Activated T-cell treated with anti-CD3 and anti-CD28 coated beads, Interleukin-2, amount 50 U/mL, for 24 hours (primary cell): ENCODE results near the gene ACSL6.

ENCODE experiments used
- DNase-seq: peaks from one replicate; pipeline ENCODE4 v3.0.0-alpha.2; 2020
- H3K27ac Mint-ChIP-seq: 2 replicates; pipeline ENCODE4 v1.8.0; 2020; ENCODE audit warnings: mild to moderate bottlenecking, mixed read lengths
- H3K27me3 Mint-ChIP-seq: 2 replicates; pipeline ENCODE4 v1.8.0; 2020; ENCODE audit warnings: mixed read lengths
- H3K36me3 Mint-ChIP-seq: 2 replicates; pipeline ENCODE4 v1.8.0; 2020; ENCODE audit warnings: low read depth, mixed read lengths
- H3K4me1 Mint-ChIP-seq: 2 replicates; pipeline ENCODE4 v1.8.0; 2020; ENCODE audit warnings: low read depth, mixed read lengths
- H3K4me3 Mint-ChIP-seq: 2 replicates; pipeline ENCODE4 v1.8.0; 2020; ENCODE audit warnings: mild to moderate bottlenecking, moderate library complexity, mixed read lengths
- H3K9me3 Mint-ChIP-seq: 2 replicates; pipeline ENCODE4 v1.8.0; 2020; ENCODE audit warnings: mixed read lengths

The ACSL6 gene

DNA sequence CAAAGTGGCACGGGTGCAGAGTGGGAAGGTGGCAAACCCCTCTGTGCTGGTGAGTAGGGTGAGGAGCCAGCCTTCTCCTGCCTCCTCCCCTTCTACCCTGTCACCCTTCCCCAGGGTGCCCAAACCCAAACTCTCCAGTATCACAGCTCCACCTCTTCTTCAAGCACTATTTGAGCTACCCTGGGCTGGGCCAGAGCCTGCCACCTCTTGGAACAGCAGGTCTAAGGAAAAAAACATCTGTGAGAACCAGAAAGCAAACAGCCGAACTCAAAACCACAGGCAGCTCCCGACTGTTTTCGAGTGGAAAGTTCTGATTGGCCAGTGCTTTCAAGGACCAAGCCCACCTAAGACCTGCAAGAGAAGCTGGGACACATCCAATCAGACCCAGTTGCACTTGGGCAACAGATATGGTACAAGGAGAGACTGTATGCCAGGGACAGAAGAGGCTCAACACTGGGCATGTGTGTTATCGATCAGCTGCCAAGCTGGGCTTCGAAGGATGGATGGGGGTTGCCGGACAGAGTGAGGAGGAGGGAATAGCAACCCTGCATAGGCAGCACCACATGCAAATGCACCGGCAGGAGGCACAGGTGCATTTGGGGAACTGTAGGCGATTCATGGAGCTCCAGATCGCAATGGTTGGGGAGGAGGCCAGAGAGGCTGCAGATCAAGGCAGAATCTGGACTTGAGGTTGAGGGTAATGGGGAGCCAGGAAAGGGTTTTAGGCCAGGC lies 19.7 kb downstream of the ACSL6 start:
- H3K4me3 Mint-ChIP-seq: no peak overlapping the region
- DNase-seq: peak; percentile 19
- H3K27ac Mint-ChIP-seq: no peak overlapping the region
- peaks cover 2% of the 10 kb centered on the region for H3K36me3 Mint-ChIP-seq
- no peaks in the 10 kb centered on the region for H3K27me3 Mint-ChIP-seq
- H3K9me3 Mint-ChIP-seq: no peaks in the 10 kb centered on the region
- H3K4me1 Mint-ChIP-seq: peaks cover 5% of the 10 kb centered on the region

DNA sequence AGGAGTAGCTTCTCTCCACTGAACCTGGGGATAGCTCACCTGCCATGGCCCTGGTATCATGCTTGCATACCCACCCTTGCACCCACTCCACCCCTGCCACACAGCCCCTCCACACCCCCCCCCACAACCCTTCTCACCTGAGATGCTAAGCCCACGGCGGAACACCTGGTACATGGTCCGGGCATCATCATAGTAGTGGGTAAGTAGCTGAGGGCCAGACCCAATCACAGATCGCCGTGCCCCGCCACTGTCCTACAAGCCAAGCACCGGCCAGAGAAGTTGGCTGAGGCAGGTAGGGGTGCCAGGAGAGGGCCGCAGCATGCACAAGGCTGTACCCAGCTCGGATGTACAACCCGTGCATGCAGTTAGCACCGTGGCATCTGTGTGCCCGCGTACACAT lies 20.7 kb downstream of the ACSL6 start:
- Mint-ChIP-seq H3K36me3 (peaks cover 2% of the 10 kb centered on the region), H3K4me3 (no peak overlapping the region), H3K9me3 (no peaks in the 10 kb centered on the region), H3K4me1 (no peaks in the 10 kb centered on the region), H3K27me3 (no peaks in the 10 kb centered on the region), H3K27ac (no peak overlapping the region)
- DNase-seq: peak; percentile 8

DNA sequence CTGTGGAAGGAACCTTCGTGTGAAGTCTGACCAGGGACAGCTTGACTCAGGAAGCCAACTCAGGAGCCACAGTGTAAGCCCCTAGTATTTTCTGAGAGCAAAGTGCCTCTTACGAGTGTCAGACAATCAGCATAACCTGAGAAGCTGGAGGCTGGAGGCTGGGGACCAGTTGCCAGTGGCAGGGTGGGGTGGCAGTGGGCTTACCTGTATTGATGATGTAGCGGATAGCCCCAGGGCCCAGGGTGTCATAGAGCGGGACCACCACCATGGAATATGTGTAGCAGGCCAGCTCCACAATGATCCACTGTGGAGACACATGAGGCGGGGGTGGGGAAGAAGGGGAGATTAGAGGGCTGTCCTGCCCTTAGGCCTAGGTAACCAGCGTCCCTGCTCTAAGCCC lies 22.9 kb downstream of the ACSL6 start:
- Mint-ChIP-seq H3K27ac (no peak overlapping the region), H3K36me3 (peaks cover 4% of the 10 kb centered on the region), H3K4me3 (no peak overlapping the region), H3K4me1 (peaks cover 3% of the 10 kb centered on the region), H3K27me3 (no peaks in the 10 kb centered on the region), H3K9me3 (no peaks in the 10 kb centered on the region)
- DNase-seq: peak; percentile 23

DNA sequence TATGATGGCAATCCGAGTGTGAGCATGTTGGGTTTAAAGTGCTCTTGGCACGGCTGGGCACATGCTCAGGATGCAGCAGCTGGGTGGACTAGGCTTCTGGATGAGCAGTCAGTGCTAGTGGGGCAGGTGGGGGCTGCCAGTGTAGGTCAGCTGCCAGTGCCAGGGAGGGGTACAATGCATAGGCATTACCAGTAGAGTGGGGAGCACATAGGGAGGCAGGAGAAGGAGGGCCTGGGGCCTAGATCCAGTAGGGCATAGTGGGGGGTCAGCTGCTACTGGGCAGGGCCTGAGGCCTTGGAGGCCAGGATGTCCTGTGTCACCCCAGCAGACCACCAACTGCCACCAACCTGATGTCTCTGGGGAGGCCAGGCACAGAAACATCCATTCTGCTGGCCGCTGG lies 24.2 kb downstream of the ACSL6 start:
- Mint-ChIP-seq H3K27me3 (no peaks in the 10 kb centered on the region), H3K9me3 (no peaks in the 10 kb centered on the region), H3K4me1 (peaks cover 7% of the 10 kb centered on the region), H3K27ac (no peak overlapping the region), H3K36me3 (peaks cover 4% of the 10 kb centered on the region), H3K4me3 (no peak overlapping the region)
- DNase-seq: no peak

DNA sequence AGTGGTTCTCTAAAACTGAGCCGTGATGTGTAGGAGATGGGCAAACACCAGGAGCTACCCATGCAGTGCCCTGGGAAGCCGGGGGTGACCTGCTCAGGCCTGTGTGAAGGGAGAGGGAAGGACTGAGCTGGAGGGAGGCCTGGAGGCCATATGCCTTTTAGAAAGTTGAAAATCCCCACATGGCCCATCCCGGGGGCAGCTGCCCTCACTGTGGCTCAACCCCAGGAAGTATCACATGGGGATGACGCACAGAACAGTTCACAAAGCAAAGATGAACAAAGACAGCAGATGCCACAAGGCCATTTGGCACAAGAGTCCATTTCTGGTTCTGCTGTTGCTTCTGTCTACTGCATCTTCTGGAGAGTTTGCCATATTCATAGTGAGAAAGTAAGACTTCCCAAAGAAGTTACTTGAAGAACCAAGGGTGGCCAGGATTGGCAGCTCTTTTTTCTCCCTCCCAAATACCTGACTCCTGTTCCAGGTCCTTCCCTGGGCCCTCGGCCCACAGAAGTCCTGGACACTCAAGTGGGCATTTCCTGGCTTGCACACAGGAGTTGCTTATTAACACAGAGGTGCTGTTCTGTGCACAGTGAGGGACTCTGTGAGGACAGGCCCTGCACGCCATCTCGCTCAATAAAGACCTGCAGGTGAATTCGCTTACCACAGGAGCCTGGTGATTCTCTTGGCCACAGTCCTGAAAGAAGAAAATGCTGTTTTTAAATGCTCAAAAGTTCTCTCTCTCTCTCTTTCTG lies 25.1 kb downstream of the ACSL6 start:
- no peak overlapping the region for H3K4me3 Mint-ChIP-seq
- H3K4me1 Mint-ChIP-seq: peaks cover 7% of the 10 kb centered on the region
- no peaks in the 10 kb centered on the region for H3K27me3 Mint-ChIP-seq
- H3K27ac Mint-ChIP-seq: no peak overlapping the region
- H3K36me3 Mint-ChIP-seq: peaks cover 4% of the 10 kb centered on the region
- peak; percentile 14 for DNase-seq
- no peaks in the 10 kb centered on the region for H3K9me3 Mint-ChIP-seq

DNA sequence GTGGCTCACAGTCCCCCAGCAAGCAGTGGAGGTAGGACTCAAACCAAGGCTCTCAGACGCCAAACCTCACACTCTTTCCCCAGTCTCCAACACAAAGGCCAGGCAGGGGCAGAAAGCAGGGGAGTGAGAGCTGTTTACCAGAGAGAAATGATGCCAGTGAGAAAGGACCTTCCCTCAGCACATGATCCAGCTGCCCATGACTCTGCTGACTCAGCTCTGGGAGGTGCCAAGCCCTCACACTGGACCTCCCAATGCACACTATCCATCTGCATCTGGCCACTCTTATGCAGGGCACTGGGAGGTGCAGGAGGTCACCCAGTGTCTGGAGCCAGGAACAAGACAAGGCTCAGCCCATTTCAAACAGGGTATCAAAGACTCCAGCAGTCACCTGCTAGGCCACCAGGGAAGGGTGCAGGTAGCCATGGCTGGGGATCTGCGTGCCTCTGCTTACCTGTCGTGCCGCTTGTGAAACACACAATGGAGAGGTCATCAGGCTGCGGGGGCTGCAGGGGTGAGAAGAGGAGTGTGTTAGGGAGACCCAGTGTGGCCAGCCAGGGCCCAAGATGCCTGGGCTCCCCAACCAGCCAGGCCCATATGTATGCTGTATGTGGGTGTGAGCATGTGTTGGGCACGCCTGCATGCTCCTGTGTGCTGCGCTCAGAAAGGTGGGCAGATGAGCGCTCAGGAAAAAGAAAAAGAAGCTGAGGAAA lies 26.3 kb downstream of the ACSL6 start:
- H3K27me3 Mint-ChIP-seq: no peaks in the 10 kb centered on the region
- peaks cover 4% of the 10 kb centered on the region for H3K36me3 Mint-ChIP-seq

DNA sequence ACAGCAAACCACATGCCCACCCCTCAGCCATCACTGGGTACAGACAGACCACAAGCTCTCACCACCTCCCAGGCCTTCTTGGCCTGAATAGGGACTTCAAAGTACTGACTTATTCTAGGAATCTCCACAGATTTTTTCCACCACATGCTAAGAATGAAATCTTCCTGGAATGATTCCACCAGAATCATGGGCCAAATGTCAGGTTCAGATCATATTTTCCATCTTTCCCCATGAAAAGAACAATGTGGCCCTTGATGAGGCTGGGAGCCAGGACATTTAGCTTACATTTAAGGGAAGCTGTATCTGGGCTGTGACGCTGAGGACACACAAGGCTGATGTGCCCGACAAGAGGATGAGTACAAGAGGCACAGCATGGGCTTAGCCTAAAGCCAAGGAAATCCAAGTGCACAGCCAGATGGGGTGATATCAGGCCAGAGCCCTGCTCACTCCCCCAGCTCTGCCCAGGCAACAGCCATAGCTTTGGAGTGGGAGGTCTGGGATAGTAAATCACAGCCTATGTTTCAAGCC lies 28.1 kb downstream of the ACSL6 start:
- no peak overlapping the region for H3K4me3 Mint-ChIP-seq
- no peak for DNase-seq
- H3K9me3 Mint-ChIP-seq: no peaks in the 10 kb centered on the region
- H3K27ac Mint-ChIP-seq: no peak overlapping the region
- H3K36me3 Mint-ChIP-seq: peaks cover 4% of the 10 kb centered on the region
- H3K27me3 Mint-ChIP-seq: no peaks in the 10 kb centered on the region
- H3K4me1 Mint-ChIP-seq: peaks cover 9% of the 10 kb centered on the region

More for the DNA sequence above, 26.3 kb downstream of the ACSL6 start:
- H3K4me3 Mint-ChIP-seq: no peak overlapping the region
- H3K4me1 Mint-ChIP-seq: peaks cover 7% of the 10 kb centered on the region
- H3K9me3 Mint-ChIP-seq: no peaks in the 10 kb centered on the region
- peak; percentile 8 for DNase-seq
- no peak overlapping the region for H3K27ac Mint-ChIP-seq

DNA sequence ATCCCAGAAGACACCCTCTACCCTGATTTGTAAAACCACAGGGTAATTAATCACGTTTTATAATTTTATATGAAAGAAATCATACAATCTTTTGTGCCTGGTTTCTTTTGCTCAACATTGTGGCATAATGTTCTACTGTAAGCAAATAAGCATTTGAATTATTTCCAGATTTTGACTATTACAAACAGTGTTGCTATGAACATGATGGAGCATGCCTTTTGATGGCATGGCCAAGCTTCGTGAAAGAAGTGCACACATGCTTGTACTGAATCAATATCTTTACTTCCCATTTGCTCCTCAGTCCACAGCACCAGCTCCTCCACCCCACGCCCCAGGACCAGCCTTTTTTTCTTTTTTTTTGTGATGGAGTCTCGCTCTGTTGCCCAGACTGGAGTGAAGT lies 29.9 kb downstream of the ACSL6 start:
- no peaks in the 10 kb centered on the region for H3K27me3 Mint-ChIP-seq
- DNase-seq: no peak
- H3K9me3 Mint-ChIP-seq: no peaks in the 10 kb centered on the region
- peaks cover 25% of the 10 kb centered on the region for H3K4me1 Mint-ChIP-seq
- no peak overlapping the region for H3K4me3 Mint-ChIP-seq
- H3K36me3 Mint-ChIP-seq: peaks cover 2% of the 10 kb centered on the region
- no peak overlapping the region for H3K27ac Mint-ChIP-seq

DNA sequence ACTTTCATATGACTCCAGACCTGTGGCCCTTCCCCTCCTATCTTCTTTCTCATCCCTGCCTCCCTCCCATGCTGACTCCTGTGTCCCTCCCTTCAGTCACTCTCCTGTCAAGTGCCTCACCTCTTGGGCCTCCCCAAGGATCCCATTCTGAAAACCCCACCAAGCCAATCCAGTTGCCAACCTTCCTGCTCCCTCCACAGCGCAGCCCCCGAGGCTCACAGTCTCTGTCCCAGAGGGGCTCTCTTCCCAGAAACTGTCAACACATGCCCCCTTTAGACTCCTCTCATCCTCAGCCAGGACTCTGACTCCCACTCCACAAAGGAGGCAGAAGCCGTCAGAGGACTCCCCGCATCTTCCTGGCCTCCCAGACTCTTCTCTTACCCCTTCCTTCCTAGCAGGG lies 30.8 kb downstream of the ACSL6 start:
- peaks cover 2% of the 10 kb centered on the region for H3K36me3 Mint-ChIP-seq
- H3K27ac Mint-ChIP-seq: no peak overlapping the region
- DNase-seq: no peak

DNA sequence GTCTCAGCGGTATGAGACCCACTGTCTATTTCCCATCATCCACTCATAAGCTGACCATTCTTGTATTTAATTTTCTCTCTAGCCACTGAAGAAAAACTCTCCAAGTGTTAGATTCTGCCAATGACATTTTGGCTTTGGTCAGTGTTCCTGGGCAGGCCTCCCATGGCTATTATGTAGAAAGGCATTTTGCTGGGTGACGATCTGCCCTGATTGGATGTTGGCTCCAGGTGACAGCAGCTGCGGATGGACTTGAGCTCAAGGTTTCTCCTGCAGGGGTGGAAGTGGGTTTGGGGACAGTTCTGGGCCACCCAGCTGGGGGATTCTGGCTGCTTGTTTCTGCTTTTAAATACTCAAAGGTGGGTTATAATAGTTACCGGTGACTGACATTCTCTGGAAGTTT lies 31.6 kb downstream of the ACSL6 start:
- no peaks in the 10 kb centered on the region for H3K36me3 Mint-ChIP-seq
- no peaks in the 10 kb centered on the region for H3K9me3 Mint-ChIP-seq

More for the DNA sequence above, 30.8 kb downstream of the ACSL6 start:
- H3K4me3 Mint-ChIP-seq: no peak overlapping the region
- H3K27me3 Mint-ChIP-seq: no peaks in the 10 kb centered on the region
- H3K9me3 Mint-ChIP-seq: no peaks in the 10 kb centered on the region
- peaks cover 34% of the 10 kb centered on the region for H3K4me1 Mint-ChIP-seq

DNA sequence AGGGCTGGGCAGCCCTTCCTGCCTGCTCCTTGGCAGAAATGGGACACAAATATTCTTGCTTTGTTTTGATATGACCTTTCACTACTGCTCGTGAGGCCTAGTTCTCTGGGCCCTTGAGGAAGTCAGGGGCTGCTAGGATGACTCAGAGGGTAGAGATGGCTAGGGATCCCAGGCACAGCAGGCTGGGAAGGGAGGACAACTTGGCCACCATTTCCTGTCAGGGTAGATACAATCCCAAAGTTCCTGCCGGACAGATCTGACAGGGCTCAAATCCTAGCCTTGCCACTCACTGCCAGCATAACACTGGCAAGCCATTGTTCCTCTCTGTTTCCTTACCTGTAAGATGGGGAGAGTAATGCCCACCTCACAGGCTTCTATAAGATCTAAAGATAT lies 34.2 kb downstream of the ACSL6 start:
- Mint-ChIP-seq H3K36me3 (peaks cover 2% of the 10 kb centered on the region), H3K9me3 (no peaks in the 10 kb centered on the region), H3K4me1 (peaks cover 57% of the 10 kb centered on the region), H3K27me3 (no peaks in the 10 kb centered on the region), H3K27ac (no peak overlapping the region), H3K4me3 (no peak overlapping the region)
- no peak for DNase-seq

More for the DNA sequence above, 31.6 kb downstream of the ACSL6 start:
- Mint-ChIP-seq H3K27me3 (no peaks in the 10 kb centered on the region), H3K4me3 (no peak overlapping the region), H3K4me1 (peaks cover 42% of the 10 kb centered on the region), H3K27ac (no peak overlapping the region)
- DNase-seq: no peak

DNA sequence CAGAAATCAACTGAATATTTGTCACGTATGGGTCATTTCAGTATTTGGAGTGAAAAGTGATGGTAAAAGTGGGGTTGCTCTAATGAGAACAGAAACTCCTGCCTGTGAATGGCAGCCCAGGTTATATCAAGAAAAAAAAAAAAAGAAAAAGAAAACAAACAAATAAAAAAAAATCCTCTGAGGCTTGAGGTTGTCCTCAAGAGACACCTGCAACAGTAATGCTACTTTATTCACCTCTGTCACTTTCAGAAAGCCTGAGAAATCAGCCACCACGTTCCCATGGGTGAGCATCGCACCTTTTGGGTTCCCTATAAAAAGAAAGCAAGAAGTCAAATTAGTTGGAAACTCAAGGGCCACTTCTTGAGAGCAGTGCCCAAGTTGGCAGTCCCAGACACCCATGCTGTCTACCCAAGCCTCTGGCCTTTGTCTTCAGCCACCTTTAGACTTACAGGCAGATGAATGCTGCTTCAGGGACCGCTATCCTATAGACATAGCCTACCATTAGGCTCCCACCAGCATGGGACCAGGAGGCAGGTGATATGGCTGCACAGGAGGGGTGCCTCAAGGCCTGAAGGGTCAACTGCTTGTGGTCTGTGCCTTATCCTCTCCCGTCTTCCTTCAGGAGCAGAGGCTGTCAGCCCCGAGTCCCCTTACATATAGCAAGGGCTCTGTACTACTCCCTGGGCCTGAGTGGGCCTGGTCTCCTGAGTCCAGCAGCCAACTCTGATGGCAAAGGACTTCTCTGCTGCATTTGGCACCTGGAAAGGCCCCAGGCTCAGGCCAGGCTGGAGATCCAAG lies 34.8 kb downstream of the ACSL6 start:
- Mint-ChIP-seq H3K9me3 (no peaks in the 10 kb centered on the region), H3K27ac (no peak overlapping the region), H3K36me3 (peaks cover 4% of the 10 kb centered on the region), H3K27me3 (no peaks in the 10 kb centered on the region), H3K4me3 (no peak overlapping the region), H3K4me1 (peaks cover 57% of the 10 kb centered on the region)
- no peak for DNase-seq

DNA sequence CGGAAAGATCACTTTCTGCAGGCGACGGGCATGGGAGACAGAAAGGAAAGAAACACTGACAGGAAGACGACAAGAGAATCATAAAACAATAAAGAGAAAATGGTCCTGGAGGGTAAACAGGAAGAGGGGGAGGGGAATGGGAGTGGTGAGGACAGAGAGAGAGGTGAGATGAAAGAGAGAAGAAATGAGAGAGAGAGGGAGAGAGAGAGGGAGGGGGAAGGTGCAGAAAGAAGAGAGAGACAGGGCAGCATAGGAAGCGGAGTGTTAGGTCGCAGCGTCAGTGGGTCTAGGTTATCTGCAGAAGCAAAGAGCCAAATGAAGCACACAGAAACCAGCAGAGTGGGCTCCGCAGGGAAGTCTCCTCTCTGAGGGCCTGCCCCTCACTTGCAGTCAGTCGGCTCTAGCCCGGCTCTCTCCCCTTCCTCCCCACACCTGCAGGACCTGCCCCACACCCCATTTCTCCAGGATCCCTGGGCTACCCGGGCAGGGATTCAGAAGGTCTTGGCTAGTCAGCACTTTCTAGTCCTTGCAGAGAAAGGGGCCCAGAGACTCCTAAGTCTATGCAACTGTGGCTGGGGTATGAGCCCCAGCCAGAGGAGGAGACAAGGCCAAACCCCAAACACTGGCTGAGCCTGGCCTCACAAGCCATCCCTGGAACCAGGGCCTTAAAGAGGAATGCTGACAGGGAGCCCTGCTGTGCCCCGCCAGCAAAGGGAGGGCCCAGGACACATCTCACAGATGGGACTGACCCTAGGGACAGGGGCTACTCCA lies 36.3 kb downstream of the ACSL6 start:
- Mint-ChIP-seq H3K4me3 (peak overlapping the region; percentile 58), H3K36me3 (peaks cover 14% of the 10 kb centered on the region), H3K9me3 (no peaks in the 10 kb centered on the region), H3K4me1 (peaks cover 59% of the 10 kb centered on the region), H3K27me3 (no peaks in the 10 kb centered on the region), H3K27ac (peak overlapping the region; percentile 88)
- no peak for DNase-seq
